Lower leg skin (tissue), 3 donors: ENCODE measurements around the gene GPATCH2.

Source experiments
- POLR2A ChIP-seq, 2 donors: fragments of 450-650 bp; IDR thresholded peaks; one replicate each; pipeline ENCODE4 v1.6.1; 2016 to 2017; ENCODE audit warnings: antibody characterized with exemption in 2 of 2, mild to moderate bottlenecking in 1 of 2, moderate library complexity in 1 of 2
- TF ChIP-seq, protein P1 (sequence below), 3 donors: fragments of 450-650 bp; IDR thresholded peaks; one replicate each; pipeline ENCODE4 v1.5.1; 2016; ENCODE audit warnings: antibody characterized with exemption in 3 of 3, mild to moderate bottlenecking in 3 of 3, moderate library complexity in 2 of 3

DNA sequence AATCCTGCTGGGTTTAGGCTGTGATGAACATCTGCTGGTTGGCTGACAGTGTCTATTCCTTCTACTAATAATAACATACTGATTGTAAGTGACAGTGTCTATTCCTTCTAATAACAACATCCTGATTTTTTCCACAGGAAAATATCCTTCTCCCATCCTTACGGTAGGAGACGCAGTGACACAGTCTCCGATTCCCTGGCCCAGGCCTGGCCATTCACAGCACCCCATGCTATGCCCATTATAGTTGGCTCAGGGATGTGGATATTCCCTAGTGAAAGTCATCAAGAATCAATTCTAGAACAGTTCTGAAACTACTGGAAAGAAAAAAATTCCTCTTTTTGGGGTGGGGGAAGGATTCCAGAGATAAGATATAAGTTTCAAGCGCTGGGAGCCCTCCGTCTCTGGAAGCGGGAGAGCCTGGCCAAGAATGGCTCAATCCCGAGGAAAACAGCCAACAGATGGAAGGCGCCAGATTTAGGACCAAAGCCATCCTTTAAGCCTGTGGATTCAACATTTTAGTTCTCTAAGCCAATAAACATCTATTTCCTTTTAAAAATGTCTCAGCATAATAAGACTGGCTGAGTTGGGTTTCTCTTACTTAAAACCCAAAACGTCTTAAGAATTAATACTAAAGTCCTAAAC, 88.6 kb downstream of the GPATCH2 start:
- TF ChIP-seq, protein P1, sequence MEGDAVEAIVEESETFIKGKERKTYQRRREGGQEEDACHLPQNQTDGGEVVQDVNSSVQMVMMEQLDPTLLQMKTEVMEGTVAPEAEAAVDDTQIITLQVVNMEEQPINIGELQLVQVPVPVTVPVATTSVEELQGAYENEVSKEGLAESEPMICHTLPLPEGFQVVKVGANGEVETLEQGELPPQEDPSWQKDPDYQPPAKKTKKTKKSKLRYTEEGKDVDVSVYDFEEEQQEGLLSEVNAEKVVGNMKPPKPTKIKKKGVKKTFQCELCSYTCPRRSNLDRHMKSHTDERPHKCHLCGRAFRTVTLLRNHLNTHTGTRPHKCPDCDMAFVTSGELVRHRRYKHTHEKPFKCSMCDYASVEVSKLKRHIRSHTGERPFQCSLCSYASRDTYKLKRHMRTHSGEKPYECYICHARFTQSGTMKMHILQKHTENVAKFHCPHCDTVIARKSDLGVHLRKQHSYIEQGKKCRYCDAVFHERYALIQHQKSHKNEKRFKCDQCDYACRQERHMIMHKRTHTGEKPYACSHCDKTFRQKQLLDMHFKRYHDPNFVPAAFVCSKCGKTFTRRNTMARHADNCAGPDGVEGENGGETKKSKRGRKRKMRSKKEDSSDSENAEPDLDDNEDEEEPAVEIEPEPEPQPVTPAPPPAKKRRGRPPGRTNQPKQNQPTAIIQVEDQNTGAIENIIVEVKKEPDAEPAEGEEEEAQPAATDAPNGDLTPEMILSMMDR (IDR thresholded peaks at IDR 0.05) = no peak
- TF ChIP-seq POLR2A (IDR thresholded peaks at IDR 0.05) = no peak
